Measurements from ENCODE around the gene CCDC152. TPM values are rescaled to one million over a fixed set of nuclear protein-coding genes. Genes with fewer than 3 reads are reported as not detected.
A peak's percentile ranks its signal among the peaks of the same experiment; 100 is the strongest.

Gene CCDC152
- total and polyA plus RNA-seq, 2 of the 13 experiments (the other 11 are each of a cell fraction or from before 2014, with no cell fraction given), result 0.20 to 0.36 TPM

GRCh38 chr5:42811591-42812446 is 55.2 kb downstream of the CCDC152 start, which contains the start of gene SELENOP (continued):
- no peak for TF ChIP-seq MTA1 (CRISPR knock-in tag; IDR thresholded peaks at IDR 0.05; ENCODE audit: borderline replicate concordance)
- TF ChIP-seq HMGXB4 (CRISPR knock-in tag; IDR thresholded peaks at IDR 0.05; ENCODE audit: borderline replicate concordance in 1 of 2, low read depth in 1 of 2), result 0 out of 4 replicates have a peak, but pooled peaks of 1 of the 2 experiments have one; percentile 6
- peak; percentile 83; the same call in 1 of the 2 replicates for TF ChIP-seq ZNF792 (CRISPR knock-in tag; IDR thresholded peaks at IDR 0.05)
- TF ChIP-seq MAF1 (CRISPR knock-in tag; IDR thresholded peaks at IDR 0.05; ENCODE audit: borderline replicate concordance), result no peak
- no peak for TF ChIP-seq RNF2 (conservative IDR thresholded peaks at IDR 0.05; ENCODE audit: low read depth)
- no peak for TF ChIP-seq ZBTB7A (CRISPR knock-in tag; IDR thresholded peaks at IDR 0.05)
- no peak; the same call in 1 of the 2 replicates for TF ChIP-seq MBD4 (IDR thresholded peaks at IDR 0.05; ENCODE audit: borderline replicate concordance, low read length)
- no peak for TF ChIP-seq ZNF782 (CRISPR knock-in tag; IDR thresholded peaks at IDR 0.05; ENCODE audit: borderline replicate concordance)
- TF ChIP-seq SMARCE1 (IDR thresholded peaks at IDR 0.05; ENCODE audit: borderline replicate concordance), result no peak
- TF ChIP-seq HMGA1 (CRISPR knock-in tag; conservative IDR thresholded peaks at IDR 0.05), result no peak
- TF ChIP-seq GZF1 (CRISPR knock-in tag; IDR thresholded peaks at IDR 0.05), result no peak
- 0 out of 2 replicates have a peak, but pooled peaks have one; percentile 27 for TF ChIP-seq MTF1 (CRISPR knock-in tag; IDR thresholded peaks at IDR 0.05)
- TF ChIP-seq ZNF549 (CRISPR knock-in tag; IDR thresholded peaks at IDR 0.05), result no peak
- peak; percentile 24; the same call in 1 of the 2 replicates for TF ChIP-seq POGK (CRISPR knock-in tag; conservative IDR thresholded peaks at IDR 0.05)
- no peak for TF ChIP-seq ZNF749 (CRISPR knock-in tag; IDR thresholded peaks at IDR 0.05; ENCODE audit: borderline replicate concordance)
- no peak; the same call in 1 of the 2 replicates for TF ChIP-seq ZNF567 (CRISPR knock-in tag; IDR thresholded peaks at IDR 0.05; ENCODE audit: borderline replicate concordance)
- TF ChIP-seq AGO2 (optimal IDR thresholded peaks at IDR 0.05; ENCODE audit: low read depth, low read length), result peak; percentile 28
- TF ChIP-seq ZBTB39 (CRISPR knock-in tag; IDR thresholded peaks at IDR 0.05), result peak; percentile 45; the same call in 1 of the 2 replicates
- peak; percentile 65 for TF ChIP-seq DMAP1 (CRISPR knock-in tag; IDR thresholded peaks at IDR 0.05)
- no peak for TF ChIP-seq ZNF224 (CRISPR knock-in tag; IDR thresholded peaks at IDR 0.05)
- TF ChIP-seq SETDB1 (CRISPR knock-in tag; IDR thresholded peaks at IDR 0.05; ENCODE audit: borderline replicate concordance), result no peak
- TF ChIP-seq KAT7 (CRISPR knock-in tag; IDR thresholded peaks at IDR 0.05; ENCODE audit: borderline replicate concordance), result no peak; the same call in 1 of the 2 replicates

Measured in HepG2 (cell line).